HEK293T (cell line): ENCODE measurements around the gene BCAP29.

Experiments used
- CTCF ChIA-PET: fragments of 350-600 bp; formaldehyde crosslinking; extraction: SDS; loops from one replicate; lab custom pipeline; 2021; ENCODE audit warnings: antibody characterized with exemption, inconsistent platforms; lab: Yijun Ruan, JAX
- POLR2A ChIA-PET: fragments of 350-600 bp; formaldehyde crosslinking; extraction: SDS; loops from one replicate; lab custom pipeline; 2020; ENCODE audit warnings: antibody characterized with exemption, inconsistent platforms; lab: Yijun Ruan, JAX
- DNase-seq: peaks from one replicate; pipeline ENCODE4 v3.0.0; 2012; ENCODE audit warnings: mixed read lengths; ENCODE audit errors: extremely low spot score
- ARNT ChIP-seq: fragments of 450-650 bp; IDR thresholded peaks from 2 replicates; pipeline ENCODE4 v1.6.1; 2017; ENCODE audit warnings: mild to moderate bottlenecking
- BHLHE40 ChIP-seq: fragments of 450-650 bp; IDR thresholded peaks from 2 replicates; pipeline ENCODE4 v1.6.1; 2016; ENCODE audit warnings: mild to moderate bottlenecking, moderate library complexity, borderline replicate concordance
- CTBP1 ChIP-seq: fragments of 450-650 bp; IDR thresholded peaks from 2 replicates; pipeline ENCODE4 v1.6.1; 2016; ENCODE audit warnings: borderline replicate concordance
- ELF4 ChIP-seq: fragments of 450-650 bp; IDR thresholded peaks from 2 replicates; pipeline ENCODE4 v1.6.1; 2017; ENCODE audit warnings: antibody characterized with exemption
- FOXA1 ChIP-seq: fragments of 450-650 bp; IDR thresholded peaks from 2 replicates; pipeline ENCODE4 v1.6.1; 2016; ENCODE audit warnings: mild to moderate bottlenecking
- FOXK2 ChIP-seq: fragments of 450-650 bp; IDR thresholded peaks from 2 replicates; pipeline ENCODE4 v1.6.1; 2016; ENCODE audit warnings: mild to moderate bottlenecking
- FOXM1 ChIP-seq: fragments of 450-650 bp; IDR thresholded peaks from 2 replicates; pipeline ENCODE4 v1.6.1; 2017; ENCODE audit warnings: mild to moderate bottlenecking, borderline replicate concordance
- HDGF ChIP-seq: fragments of 450-650 bp; IDR thresholded peaks from 2 replicates; pipeline ENCODE4 v1.6.1; 2017; ENCODE audit warnings: antibody characterized with exemption, borderline replicate concordance
- L3MBTL2 ChIP-seq: fragments of 450-650 bp; conservative IDR thresholded peaks from 2 replicates; pipeline ENCODE4 v1.6.1; 2016; ENCODE audit warnings: mild to moderate bottlenecking
- LEF1 ChIP-seq: fragments of 450-650 bp; IDR thresholded peaks from 2 replicates; pipeline ENCODE4 v1.6.1; 2017; ENCODE audit warnings: mild to moderate bottlenecking, borderline replicate concordance
- NFRKB ChIP-seq: fragments of 450-650 bp; IDR thresholded peaks from 2 replicates; pipeline ENCODE4 v1.6.1; 2016; ENCODE audit warnings: mild to moderate bottlenecking, moderate library complexity
- PKNOX1 ChIP-seq: fragments of 450-650 bp; IDR thresholded peaks from 2 replicates; pipeline ENCODE4 v1.6.1; 2016
- SP1 ChIP-seq: fragments of 450-650 bp; IDR thresholded peaks from 2 replicates; pipeline ENCODE4 v1.6.1; 2017
- SUZ12 ChIP-seq: fragments of 450-650 bp; IDR thresholded peaks from 2 replicates; pipeline ENCODE4 v1.6.1; 2016; ENCODE audit warnings: mild to moderate bottlenecking
- TARDBP ChIP-seq: fragments of 450-650 bp; IDR thresholded peaks from 2 replicates; pipeline ENCODE4 v1.6.1; 2016
- ZNF384 ChIP-seq: fragments of 450-650 bp; IDR thresholded peaks from 2 replicates; pipeline ENCODE4 v1.6.1; 2016

Gene BCAP29

GRCh38 chr7:107597953-107598352, 17.9 kb downstream of the BCAP29 start:
- CTCF ChIA-PET, result no interaction called here
- POLR2A ChIA-PET, result no interaction called here
- no peak for DNase-seq
- TF ChIP-seq ELF4 (no peak), NFRKB (no peak), LEF1 (no peak), ARNT (no peak), SUZ12 (no peak), ZNF384 (no peak), HDGF (no peak), FOXK2 (no peak), SP1 (no peak), FOXA1 (no peak), PKNOX1 (no peak), CTBP1 (no peak), L3MBTL2 (no peak), BHLHE40 (no peak), FOXM1 (no peak), TARDBP (no peak)

DNA sequence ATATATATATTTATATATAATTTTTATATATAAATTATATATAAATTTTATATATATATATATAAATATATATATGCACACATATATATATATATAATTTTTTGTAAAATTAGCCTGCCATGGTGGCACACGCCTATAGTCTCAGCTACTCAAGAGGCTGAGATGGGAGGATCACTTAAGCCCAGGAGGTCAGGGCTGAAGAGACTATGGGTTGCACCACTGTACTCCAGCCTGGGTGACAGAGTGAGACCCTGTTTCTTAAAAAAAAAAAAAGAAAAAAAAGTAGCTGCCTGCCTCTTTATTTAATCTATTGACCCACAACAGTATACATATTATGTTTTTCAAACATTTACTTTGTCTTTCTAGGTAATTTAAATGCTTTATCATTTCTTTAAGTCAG, 19.2 kb downstream of the BCAP29 start:
- TF ChIP-seq ZNF384, result no peak
- no peak for TF ChIP-seq ELF4
- no peak for TF ChIP-seq L3MBTL2
- no peak for TF ChIP-seq NFRKB
- TF ChIP-seq SUZ12, result no peak
- TF ChIP-seq SP1, result no peak
- TF ChIP-seq FOXK2, result no peak
- TF ChIP-seq TARDBP, result no peak
- no peak for TF ChIP-seq ARNT
- TF ChIP-seq FOXA1, result no peak
- TF ChIP-seq FOXM1, result no peak
- TF ChIP-seq BHLHE40, result no peak
- no peak for TF ChIP-seq CTBP1
- no peak for TF ChIP-seq LEF1
- no peak for TF ChIP-seq HDGF
- TF ChIP-seq PKNOX1, result no peak
- no peak for DNase-seq
- CTCF ChIA-PET, result no interaction called here
- POLR2A ChIA-PET, result no interaction called here

DNA sequence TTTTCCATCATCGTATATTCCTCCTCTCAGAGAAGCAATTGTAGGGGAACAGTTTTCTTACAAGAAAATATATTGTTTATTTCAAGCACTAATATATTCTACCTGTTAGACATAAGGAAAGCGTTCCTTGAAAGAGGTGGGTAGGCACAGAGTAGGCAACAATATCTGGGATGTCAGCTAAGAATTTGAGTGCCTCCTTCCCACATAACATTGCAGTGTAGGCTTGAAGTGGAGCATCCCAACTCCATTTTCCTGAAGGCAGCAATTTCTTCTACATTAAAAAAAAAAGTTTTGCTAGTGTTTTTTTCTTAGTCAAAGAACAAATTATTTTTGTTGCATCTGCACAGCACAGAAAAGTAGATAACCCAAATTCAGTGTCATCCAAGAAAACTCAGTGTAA, 20.8 kb downstream of the BCAP29 start:
- CTCF ChIA-PET, result no interaction called here
- DNase-seq, result no peak
- TF ChIP-seq LEF1 (no peak), FOXA1 (no peak)
- POLR2A ChIA-PET, result no interaction called here

DNA sequence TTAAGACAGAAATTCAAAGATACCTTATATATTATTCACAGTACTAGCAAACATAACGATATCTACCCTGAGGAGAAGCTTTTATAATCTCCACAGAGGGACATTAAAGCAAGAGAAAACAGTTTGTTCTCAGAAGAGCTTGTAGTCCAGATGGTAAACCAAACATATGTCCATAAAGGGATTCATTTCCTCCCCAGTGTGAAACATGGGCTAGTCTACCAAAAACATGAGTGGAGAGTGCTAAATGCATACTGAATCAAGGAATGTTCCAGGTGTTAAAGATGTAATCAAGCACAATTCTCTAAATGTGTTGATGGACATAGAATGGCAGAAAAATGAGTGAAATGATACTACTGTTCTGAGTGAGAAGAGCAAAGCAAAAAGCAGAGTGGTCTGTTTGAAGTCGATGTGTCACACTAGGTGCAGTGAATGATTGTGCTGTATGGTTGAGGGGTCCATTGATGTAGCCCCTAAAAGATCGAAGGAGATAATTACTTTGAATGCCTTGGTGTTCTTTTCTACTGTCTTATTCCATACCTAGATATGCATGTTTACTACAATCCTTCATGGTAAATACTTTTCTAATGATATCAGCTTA, 25.3 kb downstream of the BCAP29 start:
- POLR2A ChIA-PET, result no interaction called here
- CTCF ChIA-PET, result no interaction called here
- TF ChIP-seq ARNT (no peak), ZNF384 (no peak), L3MBTL2 (no peak), NFRKB (no peak), CTBP1 (no peak), TARDBP (no peak)
- no peak for DNase-seq

DNA sequence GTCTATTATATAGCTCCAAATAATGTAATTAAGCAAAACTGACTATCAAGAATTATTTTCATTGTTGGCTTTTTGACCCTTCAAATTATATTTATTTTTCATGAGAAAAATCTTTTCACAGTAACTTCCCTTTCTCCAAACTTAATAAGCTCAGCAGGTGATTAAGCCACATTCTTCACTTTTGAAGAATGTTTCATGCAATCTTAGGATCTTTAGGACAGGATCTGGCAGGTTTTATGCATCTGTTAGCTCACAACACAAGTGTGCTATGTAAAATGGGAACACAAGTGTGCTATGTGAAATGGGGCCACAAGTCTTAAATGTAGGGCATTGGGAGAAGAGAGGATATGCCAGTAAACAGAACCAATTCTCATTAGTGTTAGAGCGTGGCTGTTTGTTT, 26.3 kb downstream of the BCAP29 start:
- TF ChIP-seq HDGF (no peak), SUZ12 (no peak), NFRKB (no peak), ARNT (no peak), FOXK2 (no peak), FOXM1 (no peak), TARDBP (no peak), FOXA1 (no peak), PKNOX1 (no peak), LEF1 (no peak), CTBP1 (no peak), BHLHE40 (no peak), ELF4 (no peak), L3MBTL2 (no peak), ZNF384 (no peak), SP1 (no peak)
- ChIA-PET POLR2A (no interaction called here), CTCF (no interaction called here)
- DNase-seq, result no peak

DNA sequence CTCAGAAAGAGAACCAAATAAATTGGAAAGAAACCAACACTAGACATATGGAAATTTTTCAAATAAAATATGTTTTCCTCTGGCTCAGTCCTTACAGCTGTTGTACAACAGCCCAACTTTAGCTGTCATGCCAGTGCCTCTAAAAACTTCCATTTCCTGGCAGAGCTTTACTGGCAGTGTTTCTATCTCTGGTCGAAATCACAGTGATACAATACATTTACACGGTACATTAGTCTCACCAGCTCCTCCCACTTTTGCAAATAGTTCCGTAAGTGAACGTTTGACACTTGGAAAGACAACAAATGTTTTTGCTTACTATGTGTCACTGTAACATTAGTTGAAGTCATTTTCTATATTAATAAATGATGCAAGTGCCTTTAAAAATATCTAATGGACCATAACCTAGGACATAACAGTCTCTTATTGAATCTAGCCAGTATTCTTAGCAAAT, 29.8 kb downstream of the BCAP29 start:
- CTCF ChIA-PET, result no interaction called here
- POLR2A ChIA-PET, result no interaction called here
- no peak for DNase-seq
- TF ChIP-seq FOXM1 (no peak), TARDBP (no peak), NFRKB (no peak), FOXK2 (no peak), SUZ12 (no peak), PKNOX1 (no peak), ZNF384 (no peak), ELF4 (no peak)
